B cell (primary cell): Measurements from ENCODE around the gene MAP3K20. TPM values are rescaled to one million over a fixed set of nuclear protein-coding genes. Genes with fewer than 3 reads are reported as not detected.
"Not testable (repeated sequence)": the region's sequence is repeated elsewhere in the genome, so short reads cannot be mapped to it uniquely, and the experiment has no call there.

Source experiments
- ATAC-seq: fragments of 200-7000 bp; cut with Tn5 transposase; one replicate; pipeline ENCODE4 v1.10.0; 2021; ENCODE audit warnings: low read depth, mild to moderate bottlenecking, moderate number of reproducible peaks, moderate library complexity
- CTCF ChIA-PET: fragments of 350-600 bp; sonication (Branson Sonifier 250); formaldehyde crosslinking; loops from one replicate; lab custom pipeline; 2021; ENCODE audit warnings: antibody characterized with exemption, inconsistent platforms; lab: Charles Lee
- POLR2A ChIA-PET: fragments of 350-600 bp; sonication (Branson Sonifier 250); formaldehyde crosslinking; loops from one replicate; lab custom pipeline; 2021; ENCODE audit warnings: antibody characterized with exemption; lab: Charles Lee
- DNase-seq: peaks from one replicate; pipeline ENCODE4 v3.0.0; 2013
- H2AFZ ChIP-seq: 2 replicates; pipeline ENCODE4 v1.6.1; 2012; ENCODE audit warnings: mild to moderate bottlenecking, low read depth, low read length; ENCODE audit not compliant: insufficient read depth, poor library complexity, severe bottlenecking
- H3K27ac ChIP-seq, 2 donors: 1 replicate in 1 of 2; 2 replicates in 1 of 2; pipeline ENCODE4 v1.5.1; 2012 to 2013; ENCODE audit warnings: low read length in 2 of 2, mild to moderate bottlenecking in 2 of 2, moderate library complexity in 1 of 2
- H3K27me3 ChIP-seq, 4 experiments: fragments of 200-600 bp in 1 of 4; sonication (generic) in 1 of 4; replicated peaks in 1 of 4; 1 replicate in 2 of 4; 2 replicates in 2 of 4; pipeline versions ENCODE4 v1.6.1 to v1.7.0; 2013 to 2016; ENCODE audit warnings: low read length in 3 of 4, mild to moderate bottlenecking in 2 of 4, mixed read lengths in 1 of 4, moderate library complexity in 1 of 4; ENCODE audit not compliant: insufficient read depth in 4 of 4, control insufficient read depth in 3 of 4; ENCODE audit errors: control extremely low read depth in 1 of 4
- H3K36me3 ChIP-seq, 2 experiments: replicated peaks in 1 of 2; 1 replicate in 1 of 2; 2 replicates in 1 of 2; pipeline versions ENCODE4 v1.6.1 to v1.7.1; 2013; ENCODE audit warnings: low read length in 1 of 2; ENCODE audit not compliant: insufficient read depth in 2 of 2, control insufficient read depth in 1 of 2; ENCODE audit errors: control extremely low read depth in 1 of 2, extremely low read depth in 1 of 2
- H3K4me1 ChIP-seq, 2 donors: fragments of 200-600 bp in 1 of 2; sonication (generic) in 1 of 2; 1 replicate in 1 of 2; 2 replicates in 1 of 2; pipeline versions ENCODE4 v1.5.1 to v1.6.1; 2013 to 2017; ENCODE audit warnings: low read length in 2 of 2; ENCODE audit not compliant: control insufficient read depth in 2 of 2, insufficient read depth in 2 of 2
- H3K4me2 ChIP-seq: replicated peaks from 2 replicates; pipeline ENCODE3; 2012; ENCODE audit warnings: mild to moderate bottlenecking, low read depth, low read length; ENCODE audit not compliant: poor library complexity, severe bottlenecking
- H3K4me3 ChIP-seq, 5 experiments: fragments of 200-600 bp in 1 of 5; sonication (generic) in 1 of 5; 1 replicate in 3 of 5; 2 replicates in 2 of 5; pipeline versions ENCODE4 v1.5.1 to v1.7.0; 2011 to 2016; ENCODE audit warnings: low read length in 4 of 5, mild to moderate bottlenecking in 4 of 5, low read depth in 2 of 5, control low read depth in 1 of 5, moderate library complexity in 1 of 5; ENCODE audit not compliant: insufficient read depth in 1 of 5; ENCODE audit errors: control extremely low read depth in 1 of 5, extremely low read depth in 1 of 5
- H3K79me2 ChIP-seq: fragments of 200-600 bp; sonication (generic); one replicate; pipeline ENCODE4 v1.6.0; 2016; ENCODE audit warnings: low read length; ENCODE audit not compliant: control insufficient read depth, insufficient read depth
- H3K9ac ChIP-seq: fragments of 200-600 bp; sonication (generic); 2 replicates; pipeline ENCODE4 v1.6.1; 2017; ENCODE audit warnings: mild to moderate bottlenecking, low read length, moderate library complexity
- H3K9me3 ChIP-seq, 3 donors: one replicate each; pipeline versions ENCODE4 v1.6.1 to v1.7.1; 2013; ENCODE audit warnings: low read length in 2 of 3; ENCODE audit not compliant: control insufficient read depth in 2 of 3, insufficient read depth in 1 of 3; ENCODE audit errors: control extremely low read depth in 1 of 3
- H4K20me1 ChIP-seq: 2 replicates; pipeline ENCODE4 v1.6.0; 2012; ENCODE audit warnings: mild to moderate bottlenecking, low read length; ENCODE audit not compliant: insufficient read depth, control insufficient read depth, poor library complexity, severe bottlenecking
- H3K27ac Mint-ChIP-seq: one replicate; pipeline ENCODE4 v1.8.0; 2021; ENCODE audit warnings: mixed read lengths
- H3K27me3 Mint-ChIP-seq: one replicate; pipeline ENCODE4 v1.8.0; 2021; ENCODE audit warnings: mixed read lengths
- H3K4me1 Mint-ChIP-seq: one replicate; pipeline ENCODE4 v1.8.0; 2021; ENCODE audit warnings: mixed read lengths
- H3K4me3 Mint-ChIP-seq: one replicate; pipeline ENCODE4 v1.8.0; 2021; ENCODE audit warnings: mixed read lengths
- H3K9me3 Mint-ChIP-seq: one replicate; pipeline ENCODE4 v1.8.0; 2022; ENCODE audit warnings: mixed read lengths; ENCODE audit not compliant: insufficient read depth
- EZH2 ChIP-seq: IDR thresholded peaks from 2 replicates; pipeline ENCODE4 v1.6.1; 2012; ENCODE audit warnings: borderline replicate concordance, low read depth, mild to moderate bottlenecking, moderate library complexity, low read length; ENCODE audit not compliant: insufficient read depth, poor library complexity, severe bottlenecking
- whole genome bisulfite sequencing: methylation state at CpG from one replicate; pipeline ENCODE4 v1.1.5; 2013; ENCODE audit warnings: missing lambda C conversion rate; ENCODE audit not compliant: insufficient coverage; 5-methylcytosine and 5-hydroxymethylcytosine counted together
- intact Hi-C: fragments of 100-400 bp; cut with micrococcal nuclease; formaldehyde crosslinking; loops from one replicate; pipeline ENCODE4 v1.10.0; 2022
- polyA plus RNA-seq: library from polyadenylated mRNA; depleted of rRNA; stranded (reverse); fragments of >200 nt; gene quantifications from 2 replicates; pipeline ENCODE4 v1.2.3, GENCODE V29; 2012
- total RNA-seq, 2 donors: library from RNA; stranded (reverse); fragments of 120-200 nt in 1 of 2; gene quantifications; 1 replicate in 1 of 2; 2 replicates in 1 of 2; pipeline versions ENCODE4 v1.2.3 to v1.2.4, GENCODE V29; 2013 to 2022
- TF ChIP-seq, protein P1 (sequence below): fragments of 200-600 bp; IDR thresholded peaks from one replicate; pipeline ENCODE4 v1.8.0; 2022; ENCODE audit warnings: antibody characterized with exemption, mild to moderate bottlenecking

The MAP3K20 gene
- total and polyA plus RNA-seq, 2 donors (not counting 1 experiment from before 2014, with no cell fraction given) = 2.2 to 9.1 TPM

DNA sequence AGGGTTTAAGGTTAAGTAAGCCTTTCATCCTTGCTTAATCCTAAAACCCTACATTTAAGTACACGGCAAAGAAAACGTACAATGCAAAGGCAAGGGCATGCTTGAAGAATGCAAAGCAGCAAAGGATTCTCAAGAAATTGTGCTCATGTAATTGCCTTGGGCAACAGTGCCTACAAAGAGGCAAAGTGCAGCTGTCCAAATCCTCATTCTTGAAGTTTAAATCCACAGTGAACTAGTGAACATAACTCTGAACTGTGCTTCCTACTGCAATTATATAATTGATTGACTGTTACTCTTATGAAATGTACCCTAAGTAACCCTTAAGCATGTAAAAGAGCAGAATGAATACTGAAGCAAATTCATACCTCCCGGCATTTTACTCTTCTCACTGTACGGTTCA, 85.4 kb downstream of the MAP3K20 start:
- no peaks in the 10 kb centered on the region for H4K20me1 ChIP-seq
- no peaks in the 10 kb centered on the region for H3K4me1 ChIP-seq
- Mint-ChIP-seq H3K27ac (no peak overlapping the region), H3K4me3 (no peak overlapping the region), H3K27me3 (no peaks in the 10 kb centered on the region), H3K4me1 (no peaks in the 10 kb centered on the region), H3K9me3 (no peaks in the 10 kb centered on the region)
- no peaks in the 10 kb centered on the region for H3K36me3 ChIP-seq
- no peak overlapping the region for H2AFZ ChIP-seq
- WGBS = 100% methylated on average over 2 of the region's 4 CpGs
- ChIA-PET POLR2A (no interaction called here), CTCF (no interaction called here)
- DNase-seq (no peak), ATAC-seq (no peak)
- H3K4me3 ChIP-seq = no peak overlapping the region
- TF ChIP-seq, protein P1, sequence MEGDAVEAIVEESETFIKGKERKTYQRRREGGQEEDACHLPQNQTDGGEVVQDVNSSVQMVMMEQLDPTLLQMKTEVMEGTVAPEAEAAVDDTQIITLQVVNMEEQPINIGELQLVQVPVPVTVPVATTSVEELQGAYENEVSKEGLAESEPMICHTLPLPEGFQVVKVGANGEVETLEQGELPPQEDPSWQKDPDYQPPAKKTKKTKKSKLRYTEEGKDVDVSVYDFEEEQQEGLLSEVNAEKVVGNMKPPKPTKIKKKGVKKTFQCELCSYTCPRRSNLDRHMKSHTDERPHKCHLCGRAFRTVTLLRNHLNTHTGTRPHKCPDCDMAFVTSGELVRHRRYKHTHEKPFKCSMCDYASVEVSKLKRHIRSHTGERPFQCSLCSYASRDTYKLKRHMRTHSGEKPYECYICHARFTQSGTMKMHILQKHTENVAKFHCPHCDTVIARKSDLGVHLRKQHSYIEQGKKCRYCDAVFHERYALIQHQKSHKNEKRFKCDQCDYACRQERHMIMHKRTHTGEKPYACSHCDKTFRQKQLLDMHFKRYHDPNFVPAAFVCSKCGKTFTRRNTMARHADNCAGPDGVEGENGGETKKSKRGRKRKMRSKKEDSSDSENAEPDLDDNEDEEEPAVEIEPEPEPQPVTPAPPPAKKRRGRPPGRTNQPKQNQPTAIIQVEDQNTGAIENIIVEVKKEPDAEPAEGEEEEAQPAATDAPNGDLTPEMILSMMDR = no peak
- no peak for TF ChIP-seq EZH2
- peaks cover 0 to 4% (median 3%) of the 10 kb centered on the region in 3 donors for H3K9me3 ChIP-seq
- H3K9ac ChIP-seq = no peak overlapping the region
- H3K4me2 ChIP-seq = no peak overlapping the region
- H3K79me2 ChIP-seq = no peaks in the 10 kb centered on the region
- no peak overlapping the region for H3K27ac ChIP-seq
- intact Hi-C loops = no loop called here
- no peaks in the 10 kb centered on the region for H3K27me3 ChIP-seq

DNA sequence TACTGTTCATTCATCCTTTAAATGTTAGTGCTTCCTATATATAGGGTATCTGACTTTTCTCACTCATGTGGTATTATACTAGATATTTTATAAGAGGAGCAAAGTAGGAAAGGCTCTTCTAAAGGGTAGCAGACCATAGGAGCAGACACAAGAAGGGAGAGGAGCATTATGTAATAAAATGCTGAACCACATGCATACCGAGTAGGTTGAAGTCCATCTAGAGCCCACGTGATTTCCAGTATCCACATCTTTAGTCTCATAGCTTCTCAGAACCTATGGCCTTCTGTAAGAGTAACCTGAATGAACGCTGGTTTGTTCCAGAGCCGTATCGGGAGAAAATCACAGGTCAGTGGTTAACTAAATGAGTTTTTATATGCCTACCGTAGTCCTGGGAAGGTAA, 85.9 kb downstream of the MAP3K20 start:
- Mint-ChIP-seq H3K4me3 (no peak overlapping the region), H3K4me1 (no peaks in the 10 kb centered on the region), H3K27me3 (no peaks in the 10 kb centered on the region), H3K9me3 (no peaks in the 10 kb centered on the region), H3K27ac (no peak overlapping the region)
- TF ChIP-seq, protein P1 = no peak
- TF ChIP-seq EZH2 = no peak
- DNase-seq = no peak
- ChIA-PET CTCF (no interaction called here), POLR2A (no interaction called here)
- 100% methylated on average over 2 of the region's 6 CpGs for WGBS
- Histone ChIP-seq H3K4me2 (no peak overlapping the region), H3K79me2 (no peaks in the 10 kb centered on the region), H3K4me3 (no peak overlapping the region), H3K4me1 (no peaks in the 10 kb centered on the region), H3K27me3 (no peaks in the 10 kb centered on the region), H2AFZ (no peak overlapping the region), H3K9me3 (peaks cover 0 to 4% (median 3%) of the 10 kb centered on the region in 3 donors), H3K9ac (no peak overlapping the region), H3K36me3 (no peaks in the 10 kb centered on the region), H3K27ac (no peak overlapping the region), H4K20me1 (no peaks in the 10 kb centered on the region)
- intact Hi-C loops = no loop called here
- no peak for ATAC-seq

DNA sequence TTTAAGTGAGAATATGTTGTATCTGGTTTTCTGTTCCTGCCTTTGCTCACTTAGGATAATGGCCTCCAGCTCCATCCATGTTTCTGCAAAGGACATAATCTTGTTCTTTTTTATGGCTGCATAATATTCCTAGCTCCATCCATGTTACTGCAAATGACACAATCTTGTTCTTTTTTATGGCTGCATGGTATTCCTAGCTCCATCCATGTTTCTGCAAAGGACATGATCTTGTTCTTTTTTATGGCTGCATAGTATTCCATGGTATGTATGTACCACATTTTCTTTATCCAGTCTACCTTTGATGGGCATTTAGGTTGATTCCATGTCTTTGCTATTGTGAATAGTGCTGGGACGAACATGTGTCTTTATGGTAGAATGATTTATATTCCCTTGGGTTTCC, 87.7 kb downstream of the MAP3K20 start:
- POLR2A ChIA-PET, H3K4me2 ChIP-seq, H3K9me3 Mint-ChIP-seq, H3K27me3 Mint-ChIP-seq, H3K4me3 Mint-ChIP-seq, H3K27ac Mint-ChIP-seq, H2AFZ ChIP-seq, DNase-seq, ATAC-seq, H3K9ac ChIP-seq, H3K4me1 Mint-ChIP-seq, H3K27me3 ChIP-seq, H4K20me1 ChIP-seq, H3K79me2 ChIP-seq, H3K4me1 ChIP-seq, H3K9me3 ChIP-seq, H3K27ac ChIP-seq, H3K36me3 ChIP-seq, intact Hi-C loops, H3K4me3 ChIP-seq: not testable (repeated sequence)
- WGBS = no CpG with 5 or more reads among the region's 1 CpG
- CTCF ChIA-PET = interaction anchor here (0.5 kb wide), 1 partner anchor 1061 kb away, joined by 5 read pairs; no protein-coding TSS in a partner anchor
